ENCODE data around the gene PNN. TPM values are rescaled to one million over a fixed set of nuclear protein-coding genes. Genes with fewer than 3 reads are reported as not detected.

Gene PNN
- total and polyA plus RNA-seq, 2 donors (not counting 1 experiment from before 2014, with no cell fraction given) = 14.4 to 14.9 TPM

GRCh38 chr14:39154594-39155189 lies 20.4 kb upstream of the PNN start:
- H2AFZ ChIP-seq (ENCODE audit: low read length) = no peak overlapping the region
- TF ChIP-seq, protein P1, sequence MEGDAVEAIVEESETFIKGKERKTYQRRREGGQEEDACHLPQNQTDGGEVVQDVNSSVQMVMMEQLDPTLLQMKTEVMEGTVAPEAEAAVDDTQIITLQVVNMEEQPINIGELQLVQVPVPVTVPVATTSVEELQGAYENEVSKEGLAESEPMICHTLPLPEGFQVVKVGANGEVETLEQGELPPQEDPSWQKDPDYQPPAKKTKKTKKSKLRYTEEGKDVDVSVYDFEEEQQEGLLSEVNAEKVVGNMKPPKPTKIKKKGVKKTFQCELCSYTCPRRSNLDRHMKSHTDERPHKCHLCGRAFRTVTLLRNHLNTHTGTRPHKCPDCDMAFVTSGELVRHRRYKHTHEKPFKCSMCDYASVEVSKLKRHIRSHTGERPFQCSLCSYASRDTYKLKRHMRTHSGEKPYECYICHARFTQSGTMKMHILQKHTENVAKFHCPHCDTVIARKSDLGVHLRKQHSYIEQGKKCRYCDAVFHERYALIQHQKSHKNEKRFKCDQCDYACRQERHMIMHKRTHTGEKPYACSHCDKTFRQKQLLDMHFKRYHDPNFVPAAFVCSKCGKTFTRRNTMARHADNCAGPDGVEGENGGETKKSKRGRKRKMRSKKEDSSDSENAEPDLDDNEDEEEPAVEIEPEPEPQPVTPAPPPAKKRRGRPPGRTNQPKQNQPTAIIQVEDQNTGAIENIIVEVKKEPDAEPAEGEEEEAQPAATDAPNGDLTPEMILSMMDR (conservative IDR thresholded peaks at IDR 0.05 in 1 of 2, IDR thresholded peaks at IDR 0.05 in 1 of 2; ENCODE audit: low read depth in 1 of 2, low read length in 2 of 2) = no peak
- TF ChIP-seq EZH2 (IDR thresholded peaks at IDR 0.05; ENCODE audit: low read length, missing control alignments) = no peak
- no peak overlapping the region for H3K4me3 ChIP-seq (replicated peaks in 1 of 4; ENCODE audit: control extremely low read depth in 1 of 4, insufficient read depth in 1 of 4, low read depth in 3 of 4, low read length in 4 of 4)
- H3K79me2 ChIP-seq (ENCODE audit: control insufficient read depth, insufficient read depth, low read length) = no peaks in the 10 kb centered on the region
- H3K9me3 ChIP-seq (ENCODE audit: control insufficient read depth, insufficient read depth, low read depth, low read length) = no peaks in the 10 kb centered on the region
- no peak overlapping the region for H3K27ac ChIP-seq (ENCODE audit: insufficient read depth, low read length)
- H3K36me3 ChIP-seq (ENCODE audit: control insufficient read depth, insufficient read depth, low read length) = peaks cover 2% of the 10 kb centered on the region
- H3K4me1 ChIP-seq (ENCODE audit: control insufficient read depth, extremely low read depth, insufficient read depth, low read length) = no peaks in the 10 kb centered on the region
- no peak overlapping the region for H3K4me2 ChIP-seq (ENCODE audit: extremely low read depth, insufficient read depth, low read length)
- no peaks in the 10 kb centered on the region for H3K27me3 ChIP-seq (ENCODE audit: control insufficient read depth, insufficient read depth, low read length)
- no peak overlapping the region for H3K9ac ChIP-seq (ENCODE audit: insufficient read depth, low read length)
- no peak for DNase-seq (ENCODE audit: low read depth in 2 of 2)
- no peaks in the 10 kb centered on the region for H4K20me1 ChIP-seq (ENCODE audit: control insufficient read depth, extremely low read depth, insufficient read depth, low read length)

- no peak overlapping the region for H3K9ac ChIP-seq (ENCODE audit: insufficient read depth, low read length)
- no peaks in the 10 kb centered on the region for H3K4me1 ChIP-seq (ENCODE audit: control insufficient read depth, extremely low read depth, insufficient read depth, low read length)
- no peak overlapping the region for H3K4me3 ChIP-seq (replicated peaks in 1 of 4; ENCODE audit: control extremely low read depth in 1 of 4, insufficient read depth in 1 of 4, low read depth in 3 of 4, low read length in 4 of 4)
- no peaks in the 10 kb centered on the region for H3K9me3 ChIP-seq (ENCODE audit: control insufficient read depth, insufficient read depth, low read depth, low read length)
- H3K27me3 ChIP-seq (ENCODE audit: control insufficient read depth, insufficient read depth, low read length) = no peaks in the 10 kb centered on the region
- H3K4me2 ChIP-seq (ENCODE audit: extremely low read depth, insufficient read depth, low read length) = no peak overlapping the region
- no peak overlapping the region for H2AFZ ChIP-seq (ENCODE audit: low read length)
- TF ChIP-seq EZH2 (IDR thresholded peaks at IDR 0.05; ENCODE audit: low read length, missing control alignments) = no peak
- TF ChIP-seq, protein P1 (conservative IDR thresholded peaks at IDR 0.05 in 1 of 2, IDR thresholded peaks at IDR 0.05 in 1 of 2; ENCODE audit: low read depth in 1 of 2, low read length in 2 of 2) = no peak
- H4K20me1 ChIP-seq (ENCODE audit: control insufficient read depth, extremely low read depth, insufficient read depth, low read length) = no peaks in the 10 kb centered on the region
- H3K36me3 ChIP-seq (ENCODE audit: control insufficient read depth, insufficient read depth, low read length) = peaks cover 4% of the 10 kb centered on the region
- H3K79me2 ChIP-seq (ENCODE audit: control insufficient read depth, insufficient read depth, low read length) = peaks cover 4% of the 10 kb centered on the region
- no peak overlapping the region for H3K27ac ChIP-seq (ENCODE audit: insufficient read depth, low read length)
- DNase-seq (ENCODE audit: low read depth in 2 of 2) = no peak
Measured at GRCh38 chr14:39157491-39157890, 17.6 kb upstream of the PNN start.

GRCh38 chr14:39158222-39158858 lies 16.7 kb upstream of the PNN start:
- H3K27ac ChIP-seq (ENCODE audit: insufficient read depth, low read length) = no peak overlapping the region

More at GRCh38 chr14:39158222-39158858, 16.7 kb upstream of the PNN start:
- Histone ChIP-seq H3K4me2 (ENCODE audit: extremely low read depth, insufficient read depth, low read length) (no peak overlapping the region), H2AFZ (ENCODE audit: low read length) (no peak overlapping the region), H4K20me1 (ENCODE audit: control insufficient read depth, extremely low read depth, insufficient read depth, low read length) (no peaks in the 10 kb centered on the region), H3K4me3 (replicated peaks in 1 of 4; ENCODE audit: control extremely low read depth in 1 of 4, insufficient read depth in 1 of 4, low read depth in 3 of 4, low read length in 4 of 4) (no peak overlapping the region), H3K9ac (ENCODE audit: insufficient read depth, low read length) (no peak overlapping the region), H3K9me3 (ENCODE audit: control insufficient read depth, insufficient read depth, low read depth, low read length) (no peaks in the 10 kb centered on the region), H3K36me3 (ENCODE audit: control insufficient read depth, insufficient read depth, low read length) (peaks cover 4% of the 10 kb centered on the region), H3K79me2 (ENCODE audit: control insufficient read depth, insufficient read depth, low read length) (peaks cover 4% of the 10 kb centered on the region), H3K4me1 (ENCODE audit: control insufficient read depth, extremely low read depth, insufficient read depth, low read length) (no peaks in the 10 kb centered on the region), H3K27me3 (ENCODE audit: control insufficient read depth, insufficient read depth, low read length) (no peaks in the 10 kb centered on the region)
- no peak for TF ChIP-seq EZH2 (IDR thresholded peaks at IDR 0.05; ENCODE audit: low read length, missing control alignments)
- TF ChIP-seq, protein P1 (conservative IDR thresholded peaks at IDR 0.05 in 1 of 2, IDR thresholded peaks at IDR 0.05 in 1 of 2; ENCODE audit: low read depth in 1 of 2, low read length in 2 of 2) = no peak
- no peak for DNase-seq (ENCODE audit: low read depth in 2 of 2)
